Activated B cell treated with CpG ODN at 0.5 μM for 24 hours (primary cell): ENCODE measurements around the gene GLRA1. TPM values are rescaled to one million over a fixed set of nuclear protein-coding genes. Genes with fewer than 3 reads are reported as not detected.

ENCODE experiments used
- ATAC-seq: fragments of 200-7000 bp; cut with Tn5 transposase; one replicate; pipeline ENCODE4 v1.10.0; 2021; ENCODE audit warnings: low read depth, mild to moderate bottlenecking, moderate library complexity
- CTCF ChIA-PET: fragments of 350-600 bp; sonication (Branson Sonifier 250); formaldehyde crosslinking; loops from one replicate; lab custom pipeline; 2021; ENCODE audit warnings: antibody characterized with exemption; lab: Charles Lee
- POLR2A ChIA-PET: fragments of 350-600 bp; sonication (Branson Sonifier 250); formaldehyde crosslinking; loops from one replicate; lab custom pipeline; 2021; ENCODE audit warnings: antibody characterized with exemption; lab: Charles Lee
- DNase-seq: peaks from one replicate; pipeline ENCODE4 v3.0.0; 2022
- H3K27ac Mint-ChIP-seq: one replicate; pipeline ENCODE4 v1.8.0; 2020; ENCODE audit warnings: mixed read lengths
- H3K27me3 Mint-ChIP-seq: one replicate; pipeline ENCODE4 v1.8.0; 2021; ENCODE audit warnings: mixed read lengths
- H3K36me3 Mint-ChIP-seq: one replicate; pipeline ENCODE4 v1.8.0; 2021; ENCODE audit warnings: low read depth, mixed read lengths
- H3K4me1 Mint-ChIP-seq: one replicate; pipeline ENCODE4 v1.8.0; 2021; ENCODE audit warnings: mixed read lengths
- H3K4me3 Mint-ChIP-seq: one replicate; pipeline ENCODE4 v1.8.0; 2020; ENCODE audit warnings: mild to moderate bottlenecking, mixed read lengths
- H3K9me3 Mint-ChIP-seq: one replicate; pipeline ENCODE4 v1.8.0; 2020; ENCODE audit warnings: mixed read lengths
- CTCF ChIP-seq: fragments of 200-600 bp; IDR thresholded peaks from one replicate; pipeline ENCODE4 v1.8.0; 2022; ENCODE audit warnings: antibody characterized with exemption, mild to moderate bottlenecking
- intact Hi-C: fragments of 100-400 bp; cut with micrococcal nuclease; formaldehyde crosslinking; loops from one replicate; pipeline ENCODE4 v1.15.1; 2024
- total RNA-seq: library from RNA; stranded (reverse); gene quantifications from 2 replicates; pipeline ENCODE4 v1.2.3, GENCODE V29; 2022

The GLRA1 gene
- total RNA-seq, 1 donor from 2014 or later: not detected

- Mint-ChIP-seq H3K36me3 (peaks cover 78% of the 10 kb centered on the region), H3K4me3 (no peak overlapping the region), H3K27me3 (no peaks in the 10 kb centered on the region), H3K4me1 (peaks cover 6% of the 10 kb centered on the region), H3K9me3 (peaks cover 4% of the 10 kb centered on the region), H3K27ac (no peak overlapping the region)
- DNase-seq (no peak), ATAC-seq (no peak)
- ChIA-PET CTCF (interaction anchor here (1.5 kb wide), 1 partner anchor 11 kb away, joined by 5 read pairs; no protein-coding TSS in a partner anchor), POLR2A (no interaction called here)
- TF ChIP-seq CTCF: no peak
- intact Hi-C loops: no loop called here
These were observed 114.2 kb downstream of the GLRA1 start for GRCh38 chr5:151810449-151810848.

- no peak for TF ChIP-seq CTCF
- H3K27ac Mint-ChIP-seq: no peak overlapping the region
- no peak overlapping the region for H3K4me3 Mint-ChIP-seq
- H3K27me3 Mint-ChIP-seq: no peaks in the 10 kb centered on the region
- H3K4me1 Mint-ChIP-seq: peaks cover 11% of the 10 kb centered on the region
- H3K36me3 Mint-ChIP-seq: peaks cover 90% of the 10 kb centered on the region
- no peak for ATAC-seq
- no peak for DNase-seq
- H3K9me3 Mint-ChIP-seq: peaks cover 4% of the 10 kb centered on the region
- ChIA-PET CTCF (interaction anchor here (1.5 kb wide), 1 partner anchor 10 kb away, joined by 5 read pairs; no protein-coding TSS in a partner anchor), POLR2A (no interaction called here)
- intact Hi-C loops: no loop called here
These were observed 116.0 kb downstream of the GLRA1 start for GRCh38 chr5:151808451-151809169.

GRCh38 chr5:151805414-151806223 is 119.0 kb downstream of the GLRA1 start:
- ATAC-seq (no peak), DNase-seq (no peak)
- peaks cover 86% of the 10 kb centered on the region for H3K36me3 Mint-ChIP-seq
- H3K4me1 Mint-ChIP-seq: peaks cover 10% of the 10 kb centered on the region
- no peak for TF ChIP-seq CTCF
- intact Hi-C loops: no loop called here
- peak overlapping the region; percentile 47 for H3K27ac Mint-ChIP-seq
- H3K4me3 Mint-ChIP-seq: no peak overlapping the region
- POLR2A ChIA-PET: no interaction called here
- CTCF ChIA-PET: interaction anchor here (0.7 kb wide), 1 partner anchor 290 kb away, joined by 3 read pairs; no protein-coding TSS in a partner anchor
- H3K27me3 Mint-ChIP-seq: no peaks in the 10 kb centered on the region
- H3K9me3 Mint-ChIP-seq: no peaks in the 10 kb centered on the region

DNA sequence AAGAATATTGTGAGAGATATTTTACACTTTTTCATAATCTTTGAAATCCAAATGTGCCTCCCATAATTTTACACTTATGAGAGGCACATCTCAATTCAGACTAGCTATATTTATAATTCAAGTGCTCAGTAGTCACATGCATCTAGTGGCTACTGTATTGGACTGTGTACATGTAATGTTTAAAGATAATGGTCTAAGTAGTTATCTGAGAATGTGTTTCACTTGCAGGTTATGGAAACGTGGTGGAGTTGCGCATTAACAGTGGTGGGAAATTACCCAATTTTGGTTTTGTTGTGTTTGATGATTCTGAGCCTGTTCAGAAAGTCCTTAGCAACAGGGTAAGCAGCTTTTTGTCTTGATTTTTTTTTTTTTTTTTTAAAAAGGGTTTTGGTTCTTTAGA is 124.1 kb downstream of the GLRA1 start:
- Mint-ChIP-seq H3K9me3 (no peaks in the 10 kb centered on the region), H3K4me1 (peaks cover 4% of the 10 kb centered on the region), H3K4me3 (no peak overlapping the region), H3K27me3 (no peaks in the 10 kb centered on the region), H3K27ac (no peak overlapping the region), H3K36me3 (peaks cover 87% of the 10 kb centered on the region)
- intact Hi-C loops: no loop called here
- TF ChIP-seq CTCF: no peak
- no peak for ATAC-seq
- ChIA-PET POLR2A (interaction anchor here (1.8 kb wide), 1 partner anchor 29 kb away, joined by 10 read pairs; the partner anchor contains the start of gene G3BP1), CTCF (no interaction called here)
- DNase-seq: no peak

GRCh38 chr5:151799407-151799806 is 125.2 kb downstream of the GLRA1 start:
- TF ChIP-seq CTCF: no peak
- no peaks in the 10 kb centered on the region for H3K27me3 Mint-ChIP-seq
- no peak overlapping the region for H3K4me3 Mint-ChIP-seq
- ATAC-seq (no peak), DNase-seq (no peak)
- H3K36me3 Mint-ChIP-seq: peaks cover 87% of the 10 kb centered on the region
- H3K27ac Mint-ChIP-seq: no peak overlapping the region
- CTCF ChIA-PET: interaction anchor here (1.2 kb wide), 1 partner anchor 10 kb away, joined by 5 read pairs; no protein-coding TSS in a partner anchor
- H3K4me1 Mint-ChIP-seq: no peaks in the 10 kb centered on the region
- POLR2A ChIA-PET: interaction anchor here (1.8 kb wide), 1 partner anchor 27 kb away, joined by 10 read pairs; the partner anchor contains the start of gene G3BP1
- H3K9me3 Mint-ChIP-seq: no peaks in the 10 kb centered on the region
- intact Hi-C loops: no loop called here
